OCI-LY1 (cell line): ENCODE data around the gene MYMX.

ENCODE experiments used
- EZH2 ChIP-seq: fragments of 200-600 bp; sonication (generic), shearing (Covaris generic); IDR thresholded peaks from 2 replicates; pipeline ENCODE4 v1.8.0; 2017; ENCODE audit warnings: borderline replicate concordance, mixed run types, mild to moderate bottlenecking, antibody characterized with exemption, low read length, moderate library complexity, mixed read lengths
- TF ChIP-seq, protein P1 (sequence below): fragments of 200-600 bp; sonication (generic), shearing (Covaris generic); IDR thresholded peaks from 2 replicates; pipeline ENCODE4 v1.5.1; 2017; ENCODE audit warnings: mild to moderate bottlenecking, antibody characterized with exemption, low read length, moderate library complexity, mixed read lengths

DNA sequence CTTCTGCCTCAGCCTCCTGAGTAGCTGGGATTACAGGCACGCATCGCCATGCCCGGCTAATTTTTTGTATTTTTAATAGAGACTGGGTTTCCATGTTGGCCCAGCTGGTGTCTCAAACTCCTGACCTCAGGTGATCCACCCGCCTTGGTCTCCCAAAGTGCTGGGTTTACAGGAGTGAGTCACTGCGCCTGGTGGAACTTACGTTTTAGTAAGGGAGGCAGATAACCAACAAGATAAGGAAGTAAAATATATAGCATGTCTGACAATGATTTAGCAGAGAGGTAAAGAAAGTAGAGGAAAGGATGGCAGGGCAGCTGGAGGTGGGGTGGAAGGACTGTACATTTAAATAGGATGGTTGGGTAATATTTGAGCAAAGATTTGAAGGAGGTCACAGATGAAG lies 12.8 kb upstream of the MYMX start:
- TF ChIP-seq, protein P1, sequence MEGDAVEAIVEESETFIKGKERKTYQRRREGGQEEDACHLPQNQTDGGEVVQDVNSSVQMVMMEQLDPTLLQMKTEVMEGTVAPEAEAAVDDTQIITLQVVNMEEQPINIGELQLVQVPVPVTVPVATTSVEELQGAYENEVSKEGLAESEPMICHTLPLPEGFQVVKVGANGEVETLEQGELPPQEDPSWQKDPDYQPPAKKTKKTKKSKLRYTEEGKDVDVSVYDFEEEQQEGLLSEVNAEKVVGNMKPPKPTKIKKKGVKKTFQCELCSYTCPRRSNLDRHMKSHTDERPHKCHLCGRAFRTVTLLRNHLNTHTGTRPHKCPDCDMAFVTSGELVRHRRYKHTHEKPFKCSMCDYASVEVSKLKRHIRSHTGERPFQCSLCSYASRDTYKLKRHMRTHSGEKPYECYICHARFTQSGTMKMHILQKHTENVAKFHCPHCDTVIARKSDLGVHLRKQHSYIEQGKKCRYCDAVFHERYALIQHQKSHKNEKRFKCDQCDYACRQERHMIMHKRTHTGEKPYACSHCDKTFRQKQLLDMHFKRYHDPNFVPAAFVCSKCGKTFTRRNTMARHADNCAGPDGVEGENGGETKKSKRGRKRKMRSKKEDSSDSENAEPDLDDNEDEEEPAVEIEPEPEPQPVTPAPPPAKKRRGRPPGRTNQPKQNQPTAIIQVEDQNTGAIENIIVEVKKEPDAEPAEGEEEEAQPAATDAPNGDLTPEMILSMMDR, result no peak
- no peak for TF ChIP-seq EZH2
